GM19463 (cell line): ENCODE data around the gene ADGRD1.
"Not testable (repeated sequence)": the region's sequence is repeated elsewhere in the genome, so short reads cannot be mapped to it uniquely, and the experiment has no call there.

Experiments used
- ATAC-seq: cut with Tn5 transposase; IDR thresholded peaks from one replicate; pipeline ENCODE4 v1.9.1; 2021; ENCODE audit warnings: mild to moderate bottlenecking, moderate library complexity; ENCODE audit not compliant: unreplicated experiment

Gene ADGRD1

DNA sequence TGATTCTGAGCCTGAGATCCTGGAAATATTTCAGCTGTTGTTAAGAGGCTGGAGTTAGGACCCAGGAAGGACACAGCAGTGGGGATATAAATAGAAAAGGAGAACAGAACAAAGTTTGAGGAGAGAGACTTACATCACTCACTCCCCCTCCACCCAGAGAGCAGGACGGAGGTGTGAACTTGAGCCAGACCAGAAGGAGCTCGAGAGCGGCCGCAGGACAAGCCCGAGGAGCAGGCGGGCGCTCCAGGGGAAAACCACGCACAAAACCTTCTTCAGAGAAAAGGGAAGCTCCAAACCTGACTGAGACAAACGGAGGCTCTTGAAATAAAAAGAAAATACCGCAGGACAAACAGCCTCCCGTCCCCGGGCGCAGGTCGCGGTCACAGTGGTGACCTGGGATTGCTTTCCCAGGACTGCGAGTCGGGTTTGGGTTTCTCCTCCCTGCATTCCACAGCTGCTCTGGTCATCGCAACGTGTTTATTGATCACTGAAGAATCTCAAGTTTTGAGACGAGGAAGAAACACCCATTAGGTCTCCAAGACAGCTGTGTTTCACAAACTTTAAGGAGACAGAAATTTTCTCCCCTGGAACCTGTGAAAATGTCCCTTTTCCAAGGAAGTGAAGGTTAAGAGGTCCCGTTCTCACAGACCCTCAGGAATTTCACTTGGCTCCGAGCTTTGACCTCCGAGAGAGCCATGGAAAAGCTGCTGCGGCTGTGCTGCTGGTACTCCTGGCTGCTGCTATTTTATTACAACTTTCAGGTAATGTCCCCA lies at the start of gene ADGRD1:
Gene ADGRD1, plus strand, starts transcription at position 137 of the 773 bp plus-strand sequence. Its CDS starts 559 bp downstream, at position 696.
- ATAC-seq, result no peak

- ATAC-seq, result no peak
Observed at GRCh38 chr12:130904064-130904463, 49.6 kb upstream of the ADGRD1 start.

- ATAC-seq, result not testable (repeated sequence)
Observed at GRCh38 chr12:130904936-130905455, 48.7 kb upstream of the ADGRD1 start.

GRCh38 chr12:130909111-130909510 lies 44.6 kb upstream of the ADGRD1 start:
- no peak for ATAC-seq

DNA sequence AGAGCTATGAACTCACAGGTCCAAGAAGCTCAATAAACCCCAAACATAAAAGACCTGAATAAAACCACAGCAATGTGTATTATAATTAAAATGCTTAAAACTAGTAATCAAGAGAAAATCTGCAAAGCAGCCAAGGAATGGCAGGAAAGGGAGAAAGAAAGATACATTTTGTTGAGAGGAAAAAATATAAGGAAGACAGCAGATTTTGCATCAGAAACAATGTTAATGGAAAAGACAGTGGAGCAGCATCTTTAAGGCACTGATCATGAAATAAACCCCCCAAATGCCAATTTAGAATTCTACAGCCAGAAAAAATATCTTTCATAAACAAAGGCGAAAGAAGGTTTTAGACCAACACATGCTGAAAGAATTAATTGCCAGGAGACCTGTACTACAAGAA lies 42.5 kb upstream of the ADGRD1 start:
- ATAC-seq, result no peak

DNA sequence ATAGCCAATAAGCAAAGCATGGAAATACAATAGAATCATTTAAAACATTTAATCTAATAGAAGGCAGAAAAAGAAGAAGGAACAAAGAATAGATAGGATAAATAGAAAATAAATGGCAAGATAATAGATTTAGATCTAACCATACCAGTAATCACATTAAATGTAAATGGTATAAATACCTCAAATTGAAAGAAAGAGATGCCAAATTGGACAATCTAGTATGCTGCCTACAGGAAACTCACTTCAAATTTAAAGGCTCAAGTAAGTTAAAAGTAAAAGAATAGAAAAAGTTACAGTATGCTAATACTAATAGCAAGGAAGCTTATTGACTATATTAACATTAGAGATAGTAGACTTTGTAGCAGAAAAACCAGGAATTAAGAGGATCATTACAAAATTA lies 41.8 kb upstream of the ADGRD1 start:
- ATAC-seq, result no peak

DNA sequence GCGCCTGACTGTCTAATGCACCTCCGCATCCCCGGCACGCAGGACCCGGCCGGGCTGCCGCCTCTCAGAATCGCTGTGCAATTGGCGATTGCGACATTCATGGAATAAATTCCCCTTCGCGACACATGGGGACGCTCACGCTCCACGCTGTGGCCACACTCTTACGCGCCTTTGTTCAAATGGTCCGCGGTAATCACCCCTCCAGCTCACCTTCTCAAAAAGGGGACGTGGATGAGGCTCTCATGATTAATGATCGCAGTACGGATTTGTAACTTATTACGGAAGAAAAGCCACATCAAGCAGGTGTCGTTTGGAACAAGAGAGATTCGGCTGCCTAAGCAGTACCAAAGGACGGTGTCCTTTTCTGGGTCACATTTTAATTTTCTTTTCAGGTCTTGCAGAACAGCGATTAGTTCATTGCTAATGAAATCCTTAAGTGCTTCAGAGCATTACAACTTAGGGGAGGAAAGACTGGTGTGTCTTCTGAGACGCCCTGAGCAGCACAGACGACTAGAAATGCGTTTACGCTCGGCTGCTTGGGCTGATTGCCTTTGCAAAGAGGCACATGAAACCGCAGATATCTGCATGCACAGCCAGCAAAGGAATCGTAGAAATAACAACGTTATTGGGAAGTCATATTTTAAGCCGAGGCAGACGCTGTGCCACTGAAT lies 37.3 kb upstream of the ADGRD1 start:
- peak; percentile 75 for ATAC-seq

DNA sequence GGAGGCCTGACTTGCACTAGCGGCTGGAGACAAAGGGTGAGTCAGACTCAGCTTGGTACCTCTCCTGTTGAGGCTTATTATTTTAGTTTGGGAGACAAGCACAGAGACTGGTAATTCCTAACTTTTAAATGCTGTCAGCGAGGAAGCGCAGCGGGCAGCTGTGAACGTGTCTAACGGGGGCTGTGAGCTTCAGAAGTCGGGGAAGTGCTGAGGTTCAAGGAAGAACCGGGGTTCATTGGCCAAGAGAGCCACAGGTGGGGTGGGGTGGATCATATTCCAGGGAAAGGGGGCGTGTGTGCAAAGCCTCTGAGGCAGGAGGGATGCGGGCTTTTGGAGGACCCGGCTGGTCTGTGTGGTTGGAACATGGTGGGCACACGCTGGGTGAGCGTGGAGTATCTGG lies 36.1 kb upstream of the ADGRD1 start:
- no peak for ATAC-seq

DNA sequence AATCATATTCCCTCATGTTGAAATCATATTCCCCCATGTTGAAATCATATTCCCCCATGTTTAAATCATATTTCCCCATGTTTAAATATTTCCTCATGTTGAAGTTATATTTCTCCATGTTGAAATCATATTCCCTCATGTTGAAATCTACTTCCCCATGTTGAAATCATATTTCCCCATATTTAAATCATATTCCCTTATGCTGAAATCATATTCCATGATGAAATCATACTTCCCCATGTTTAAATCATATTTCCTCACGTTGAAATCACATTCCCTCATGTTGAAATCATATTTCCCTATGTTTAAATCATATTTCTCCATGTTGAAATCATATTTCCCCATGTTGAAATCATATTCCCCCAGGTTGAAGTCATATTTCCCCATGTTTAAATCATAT lies 34.6 kb upstream of the ADGRD1 start:
- ATAC-seq, result no peak

GRCh38 chr12:130920119-130920703 lies 33.5 kb upstream of the ADGRD1 start:
- no peak for ATAC-seq

DNA sequence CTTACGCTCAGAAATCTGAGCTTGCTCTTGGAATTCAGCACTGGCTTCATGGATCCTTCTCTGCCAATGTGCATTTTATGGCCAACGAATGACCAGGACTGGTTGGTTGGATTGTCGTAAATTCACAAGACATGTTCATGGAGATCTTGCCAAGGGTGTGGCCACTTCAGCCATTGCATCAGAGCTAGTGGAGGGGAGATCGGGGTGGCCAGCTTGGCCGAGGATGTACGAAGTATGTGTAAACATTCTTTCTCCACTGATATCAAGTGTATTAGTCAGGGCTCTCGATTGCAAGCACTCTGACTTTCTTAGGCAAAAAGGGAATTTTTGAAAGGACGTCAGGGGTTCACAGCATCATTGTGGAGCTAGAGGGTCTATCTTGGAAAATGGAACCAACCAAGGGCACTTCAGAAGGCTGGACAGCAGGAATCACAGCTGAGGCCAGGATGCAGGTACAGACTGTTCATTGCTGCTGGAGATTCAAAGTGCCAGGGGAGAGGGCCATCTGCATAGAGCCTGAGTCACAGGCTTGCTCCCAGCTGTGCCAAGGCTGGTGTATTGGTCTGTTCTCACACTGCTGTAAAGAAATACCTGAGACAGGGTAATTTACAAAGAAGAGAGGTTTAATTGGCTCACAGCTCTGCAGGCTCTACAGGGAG lies 32.9 kb upstream of the ADGRD1 start:
- ATAC-seq, result no peak

DNA sequence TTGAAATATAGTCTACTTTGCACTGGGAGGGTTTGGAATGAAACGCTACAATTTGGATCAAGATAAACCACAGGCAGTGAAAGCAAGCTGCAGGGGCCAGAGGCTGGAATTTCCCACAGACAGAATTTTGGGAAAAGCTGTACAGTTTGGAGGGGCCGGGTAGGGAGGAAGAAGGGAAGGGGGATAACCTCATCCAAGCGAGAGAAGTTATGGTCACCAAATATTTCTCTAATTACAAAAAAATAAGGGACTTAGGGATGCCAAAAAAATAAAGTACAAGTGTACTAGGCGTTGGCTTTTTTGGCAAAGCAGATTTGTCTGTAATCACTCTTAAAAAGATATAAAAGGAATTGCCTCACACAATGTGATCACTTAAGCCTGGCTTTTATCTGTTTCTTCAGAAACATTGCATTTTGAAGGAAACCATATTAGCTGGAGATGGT lies 31.2 kb upstream of the ADGRD1 start:
- no peak for ATAC-seq

DNA sequence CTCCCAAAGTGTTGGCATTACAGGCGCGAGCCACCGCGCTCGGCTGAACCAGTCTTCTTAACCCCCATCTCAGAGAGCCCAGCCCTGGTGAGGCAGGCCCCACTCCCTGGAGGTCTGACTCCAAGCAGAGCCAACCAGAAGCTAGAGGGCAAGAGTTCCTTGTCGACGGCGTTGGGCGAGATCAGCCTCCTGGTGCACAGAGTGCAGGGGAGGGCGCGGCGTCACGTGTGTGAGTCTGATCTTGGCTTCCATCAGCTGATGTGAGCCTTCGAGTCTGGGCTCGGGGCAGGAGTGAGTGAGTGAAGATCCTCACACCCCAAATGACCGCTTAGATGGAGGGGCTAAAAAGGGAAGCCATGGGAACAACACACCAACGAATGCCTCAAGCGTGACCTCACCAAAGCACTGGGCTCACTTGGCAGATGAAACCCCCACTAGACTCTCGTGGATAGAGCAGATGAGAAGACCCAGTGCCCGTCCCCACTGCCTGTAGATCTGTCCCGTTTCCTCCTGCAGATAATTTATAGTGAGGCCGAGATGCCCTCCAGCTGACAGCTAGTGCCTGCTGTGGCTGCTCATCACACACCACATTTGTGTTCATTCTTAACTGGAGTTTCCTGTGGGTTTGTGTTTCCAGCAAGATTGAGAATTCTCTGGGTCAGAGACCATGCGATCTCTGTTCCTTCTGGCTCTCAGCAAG lies 28.6 kb upstream of the ADGRD1 start:
- ATAC-seq, result no peak

DNA sequence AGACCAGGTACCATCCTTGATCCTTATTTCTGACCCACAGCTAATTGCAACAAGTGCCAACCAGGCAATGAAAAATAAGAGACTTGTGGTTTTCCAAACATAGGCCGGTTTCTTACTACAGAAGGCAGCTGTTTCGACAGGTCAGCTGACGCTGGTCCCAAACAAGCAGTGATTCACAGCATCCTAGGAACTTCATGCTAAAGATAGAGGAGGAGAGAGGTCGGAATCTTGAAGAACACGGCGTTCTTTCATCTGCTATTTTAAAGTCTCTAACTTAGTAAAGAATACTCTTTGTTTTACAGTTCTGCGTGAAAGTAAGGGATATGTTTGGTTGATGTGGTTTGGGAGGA lies 28.1 kb upstream of the ADGRD1 start:
- ATAC-seq, result no peak

- ATAC-seq, result no peak
Observed at GRCh38 chr12:130929363-130929762, 24.3 kb upstream of the ADGRD1 start.

DNA sequence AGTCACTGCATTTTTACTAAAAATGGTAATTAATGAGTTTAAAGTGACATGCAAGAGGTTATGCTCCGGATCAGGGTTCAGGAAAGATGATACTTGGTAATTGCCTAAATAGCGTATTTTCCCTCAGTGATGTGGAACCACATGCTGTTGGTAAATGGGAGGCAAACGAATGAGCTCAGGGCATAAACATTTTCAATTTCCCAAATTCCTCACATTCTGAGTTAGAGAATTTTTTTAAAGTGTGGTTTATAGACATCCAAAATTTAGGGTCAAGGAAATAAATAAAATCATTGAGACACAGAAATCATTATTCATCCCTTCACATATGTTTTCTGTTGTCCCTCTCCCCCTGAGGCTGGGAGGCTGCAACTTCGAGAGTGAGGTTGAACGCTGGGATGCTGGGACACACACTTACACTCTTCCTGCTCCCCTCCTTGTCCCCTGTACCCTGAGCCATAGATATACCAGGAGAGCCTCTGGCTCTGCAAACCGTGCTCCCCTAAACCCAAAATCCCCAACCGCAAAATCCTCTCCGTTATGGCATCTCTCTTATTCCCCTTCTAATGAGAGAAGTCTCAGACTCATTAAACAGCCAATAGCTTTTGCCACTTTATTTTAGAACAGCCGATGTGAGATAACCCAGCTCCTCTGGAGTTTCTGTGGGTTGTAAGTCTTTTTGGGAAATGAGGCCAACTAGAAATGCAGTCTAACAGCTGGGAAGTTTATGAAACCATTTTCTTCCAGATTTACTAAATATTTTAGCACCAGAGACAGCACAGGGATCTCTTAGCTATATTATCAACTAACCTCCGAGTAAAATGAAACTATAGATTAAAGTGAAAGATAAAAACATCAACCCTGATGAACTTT lies 21.4 kb upstream of the ADGRD1 start:
- no peak for ATAC-seq

GRCh38 chr12:130933269-130933995 lies 20.3 kb upstream of the ADGRD1 start:
- ATAC-seq, result no peak

GRCh38 chr12:130934753-130935152 lies 19.0 kb upstream of the ADGRD1 start:
- ATAC-seq, result no peak

GRCh38 chr12:130936561-130936960 lies 17.1 kb upstream of the ADGRD1 start:
- no peak for ATAC-seq
